ENCODE measurements around the gene NFE2L3. TPM values are rescaled to one million over a fixed set of nuclear protein-coding genes. Genes with fewer than 3 reads are reported as not detected.

The NFE2L3 gene
- total and polyA plus RNA-seq, 9 of the 15 experiments (the other 6 are each of a cell fraction or from before 2014, with no cell fraction given): 2.9 to 16.9 (median 12.4) TPM

GRCh38 chr7:26203016-26203415 lies 51.0 kb downstream of the NFE2L3 start:
- H3K9me3 ChIP-seq (replicated peaks; ENCODE audit: control insufficient read depth, insufficient read depth, low read depth, low read length): no peaks in the 10 kb centered on the region
- 0% methylated on average over 2 of the region's 2 CpGs for WGBS (ENCODE audit: insufficient coverage, low coverage, missing lambda C conversion rate)
- no peak overlapping the region for H2AFZ ChIP-seq (ENCODE audit: low read depth, low read length)
- H3K27me3 ChIP-seq (ENCODE audit: control insufficient read depth in 2 of 2, insufficient read depth in 2 of 2, low read length in 2 of 2): no peaks in the 10 kb centered on the region
- ATAC-seq (no peak), DNase-seq (ENCODE audit: extremely low read depth in 1 of 4, low spot score in 3 of 4) (no peak), FAIRE-seq (no peak)
- H3K4me1 ChIP-seq (replicated peaks in 1 of 2; ENCODE audit: control insufficient read depth in 2 of 2, insufficient read depth in 2 of 2, low read length in 2 of 2): peaks cover 0 to 10% of the 10 kb centered on the region in 2 experiments; a peak in 2 of 5 replicates
- in situ Hi-C loops (cut with MboI): no loop called here
- H4K20me1 ChIP-seq (replicated peaks; ENCODE audit: control insufficient read depth, insufficient read depth, low read length): peaks cover 29% of the 10 kb centered on the region
- H3K79me2 ChIP-seq (ENCODE audit: control insufficient read depth, insufficient read depth, low read length): peaks cover 93% of the 10 kb centered on the region
- H3K36me3 ChIP-seq (ENCODE audit: control insufficient read depth, insufficient read depth, low read length): peaks cover 71% of the 10 kb centered on the region
- TSS peak; percentile 48 for BruUV-seq (replicated peaks)
- intact Hi-C loops (cut with micrococcal nuclease): loop anchor here (5.0 to 10.0 kb wide), 3 partner anchors 111 to 308 kb away; no protein-coding TSS in a partner anchor
- H3K27ac ChIP-seq (ENCODE audit: extremely low read depth, low read depth, low read length): peak overlapping the region; percentile 97
- peak overlapping the region; percentile 82 for H3K4me2 ChIP-seq (ENCODE audit: insufficient read depth, low read length)
- peak overlapping the region; percentile 76 for H3K4me3 ChIP-seq
- ChIA-PET POLR2A (interaction anchor here (0.6 to 4.2 kb wide), 7 partner anchors 10 to 229 kb away, joined by 3 to 61 read pairs (median 3); no protein-coding TSS in a partner anchor), CTCF (ENCODE audit: low intra/inter-chr PET ratio) (no interaction called here)
- H3K9ac ChIP-seq (ENCODE audit: insufficient read depth in 1 of 2, low read depth in 2 of 2, low read length in 2 of 2): peak overlapping the region; percentile 3 to 99; a peak in 3 of 4 replicates
- H3K9me1 ChIP-seq (ENCODE audit: control insufficient read depth, insufficient read depth, low read length): peaks cover 5% of the 10 kb centered on the region
- TF ChIP-seq RBM39 (optimal IDR thresholded peaks at IDR 0.05; ENCODE audit: low read depth, low read length) (no peak), KLF10 (CRISPR knock-in tag; IDR thresholded peaks at IDR 0.05) (no peak), GTF2B (IDR thresholded peaks at IDR 0.05; ENCODE audit: extremely low read depth, insufficient read length) (no peak), PHB (CRISPR knock-in tag; IDR thresholded peaks at IDR 0.05) (no peak), HNRNPLL (IDR thresholded peaks at IDR 0.05; ENCODE audit: low read depth, low read length, poor library complexity, severe bottlenecking) (peak; percentile 3), ZNF695 (CRISPR knock-in tag; IDR thresholded peaks at IDR 0.05) (no peak), MCM7 (IDR thresholded peaks at IDR 0.05) (no peak), TAF15 (IDR thresholded peaks at IDR 0.05; ENCODE audit: low read depth, low read length) (no peak), ZNF76 (CRISPR knock-in tag; IDR thresholded peaks at IDR 0.05; ENCODE audit: borderline replicate concordance) (no peak), HMBOX1 (IDR thresholded peaks at IDR 0.05) (0 out of 2 replicates have a peak, but pooled peaks have one; percentile 57)
- TF ChIP-seq, protein P1, sequence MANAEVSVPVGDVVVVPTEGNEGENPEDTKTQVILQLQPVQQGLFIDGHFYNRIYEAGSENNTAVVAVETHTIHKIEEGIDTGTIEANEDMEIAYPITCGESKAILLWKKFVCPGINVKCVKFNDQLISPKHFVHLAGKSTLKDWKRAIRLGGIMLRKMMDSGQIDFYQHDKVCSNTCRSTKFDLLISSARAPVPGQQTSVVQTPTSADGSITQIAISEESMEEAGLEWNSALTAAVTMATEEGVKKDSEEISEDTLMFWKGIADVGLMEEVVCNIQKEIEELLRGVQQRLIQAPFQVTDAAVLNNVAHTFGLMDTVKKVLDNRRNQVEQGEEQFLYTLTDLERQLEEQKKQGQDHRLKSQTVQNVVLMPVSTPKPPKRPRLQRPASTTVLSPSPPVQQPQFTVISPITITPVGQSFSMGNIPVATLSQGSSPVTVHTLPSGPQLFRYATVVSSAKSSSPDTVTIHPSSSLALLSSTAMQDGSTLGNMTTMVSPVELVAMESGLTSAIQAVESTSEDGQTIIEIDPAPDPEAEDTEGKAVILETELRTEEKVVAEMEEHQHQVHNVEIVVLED (CRISPR knock-in tag; IDR thresholded peaks at IDR 0.05): no peak
- TF ChIP-seq, protein P2, sequence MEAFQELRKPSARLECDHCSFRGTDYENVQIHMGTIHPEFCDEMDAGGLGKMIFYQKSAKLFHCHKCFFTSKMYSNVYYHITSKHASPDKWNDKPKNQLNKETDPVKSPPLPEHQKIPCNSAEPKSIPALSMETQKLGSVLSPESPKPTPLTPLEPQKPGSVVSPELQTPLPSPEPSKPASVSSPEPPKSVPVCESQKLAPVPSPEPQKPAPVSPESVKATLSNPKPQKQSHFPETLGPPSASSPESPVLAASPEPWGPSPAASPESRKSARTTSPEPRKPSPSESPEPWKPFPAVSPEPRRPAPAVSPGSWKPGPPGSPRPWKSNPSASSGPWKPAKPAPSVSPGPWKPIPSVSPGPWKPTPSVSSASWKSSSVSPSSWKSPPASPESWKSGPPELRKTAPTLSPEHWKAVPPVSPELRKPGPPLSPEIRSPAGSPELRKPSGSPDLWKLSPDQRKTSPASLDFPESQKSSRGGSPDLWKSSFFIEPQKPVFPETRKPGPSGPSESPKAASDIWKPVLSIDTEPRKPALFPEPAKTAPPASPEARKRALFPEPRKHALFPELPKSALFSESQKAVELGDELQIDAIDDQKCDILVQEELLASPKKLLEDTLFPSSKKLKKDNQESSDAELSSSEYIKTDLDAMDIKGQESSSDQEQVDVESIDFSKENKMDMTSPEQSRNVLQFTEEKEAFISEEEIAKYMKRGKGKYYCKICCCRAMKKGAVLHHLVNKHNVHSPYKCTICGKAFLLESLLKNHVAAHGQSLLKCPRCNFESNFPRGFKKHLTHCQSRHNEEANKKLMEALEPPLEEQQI (IDR thresholded peaks at IDR 0.05): no peak
- TF ChIP-seq, protein P3, sequence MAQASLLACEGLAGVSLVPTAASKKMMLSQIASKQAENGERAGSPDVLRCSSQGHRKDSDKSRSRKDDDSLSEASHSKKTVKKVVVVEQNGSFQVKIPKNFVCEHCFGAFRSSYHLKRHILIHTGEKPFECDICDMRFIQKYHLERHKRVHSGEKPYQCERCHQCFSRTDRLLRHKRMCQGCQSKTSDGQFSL (CRISPR knock-in tag; IDR thresholded peaks at IDR 0.05): no peak
- TF ChIP-seq, protein P3 (tag; IDR thresholded peaks at IDR 0.05): no peak
